ENCODE data around the gene LRIG1.

The LRIG1 gene

DNA sequence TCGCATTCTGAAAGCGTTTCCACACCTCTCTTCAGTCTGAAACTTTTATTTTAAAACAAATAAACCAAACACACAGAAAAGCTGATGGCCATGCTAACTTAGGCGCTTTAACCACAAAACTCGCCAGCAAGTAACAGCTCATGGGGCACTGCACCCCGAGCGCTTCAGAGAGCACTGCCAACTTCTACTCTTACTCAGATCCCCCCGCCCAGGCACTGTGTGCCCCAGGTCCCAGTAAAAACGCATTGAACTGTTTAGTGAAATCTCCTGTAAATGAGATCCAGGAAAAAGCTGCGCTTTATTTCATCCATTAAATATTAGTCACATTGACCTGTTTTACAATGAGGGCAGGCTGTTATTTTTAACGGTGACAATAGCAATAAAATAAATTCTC, 99.7 kb downstream of the LRIG1 start:
- intact Hi-C loops (cut with DNase I) = no loop called here
- peak in 5 of 42 donors; percentile 10 to 63 (median 23) for DNase-seq

GRCh38 chr3:66400411-66401156, 100.2 kb downstream of the LRIG1 start:
- intact Hi-C loops (cut with DNase I) = no loop called here
- peak in 6 of 42 donors; percentile 16 to 50 (median 37) for DNase-seq

- intact Hi-C loops (cut with DNase I) = no loop called here
- DNase-seq = peak in 4 of 42 donors; percentile 22 to 26 (median 24)
Observed at GRCh38 chr3:66399529-66400232, 101.1 kb downstream of the LRIG1 start.

GRCh38 chr3:66398228-66399025, 102.4 kb downstream of the LRIG1 start:
- intact Hi-C loops (cut with DNase I) = no loop called here

GRCh38 chr3:66397745-66398144, 103.1 kb downstream of the LRIG1 start:
- intact Hi-C loops (cut with DNase I) = no loop called here
- peak in 2 of 42 donors; percentile 9 to 25 for DNase-seq

More at GRCh38 chr3:66398228-66399025, 102.4 kb downstream of the LRIG1 start:
- DNase-seq = peak in 3 of 42 donors; percentile 22 to 36 (median 34)

DNA sequence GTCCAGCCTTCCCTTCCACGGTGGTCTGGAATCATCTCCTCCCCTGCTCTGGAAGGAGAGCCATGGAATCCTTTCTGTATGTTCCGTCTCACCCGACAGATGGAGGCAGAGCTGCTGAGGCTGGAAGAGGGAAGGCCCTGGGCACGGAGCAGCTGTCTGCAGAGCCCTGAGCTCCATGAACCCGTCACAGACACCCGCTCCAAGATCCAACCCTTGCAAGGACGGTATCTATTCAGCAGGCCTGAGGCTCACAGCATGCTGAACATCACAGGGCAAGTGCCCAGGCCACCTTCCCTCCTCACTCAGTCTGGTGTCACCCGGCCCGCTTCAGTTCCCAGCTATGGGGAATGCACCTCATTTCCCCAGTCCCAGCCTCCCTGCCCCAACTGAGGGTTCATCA, 103.9 kb downstream of the LRIG1 start:
- DNase-seq = peak in 3 of 42 donors; percentile 8 to 34 (median 24)
- intact Hi-C loops (cut with DNase I) = no loop called here

DNA sequence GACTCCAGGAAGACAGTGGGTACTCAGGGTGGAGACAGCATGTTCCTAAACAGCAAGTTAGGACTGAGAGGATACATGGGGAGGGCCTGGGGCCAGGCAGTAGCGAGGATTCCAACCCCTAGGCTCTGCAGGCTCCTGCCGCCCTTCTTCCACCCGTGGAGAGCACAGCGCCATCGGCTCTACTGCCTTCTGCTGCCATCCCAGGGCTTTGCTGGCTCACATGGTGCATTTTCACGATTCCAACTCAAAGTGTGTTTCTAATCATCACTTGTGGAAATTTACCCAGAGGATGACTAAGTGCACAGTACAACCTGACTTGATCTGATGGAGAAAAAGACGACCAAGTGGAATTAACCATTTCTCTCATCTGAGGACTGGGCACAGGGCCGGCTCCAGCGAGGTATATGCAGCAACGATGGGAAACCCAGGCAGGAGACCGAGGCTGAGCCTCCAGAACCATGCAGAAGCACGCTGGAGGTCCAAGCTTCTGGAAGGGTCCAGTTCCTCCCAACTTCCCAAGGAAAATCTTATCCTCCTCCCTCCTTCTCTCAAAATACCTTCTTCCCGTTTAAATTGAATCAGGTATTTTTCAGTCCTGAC, 104.6 kb downstream of the LRIG1 start:
- peak in 4 of 42 donors; percentile 6 to 22 (median 16) for DNase-seq
- intact Hi-C loops (cut with DNase I) = no loop called here

GRCh38 chr3:66395635-66396034, 105.2 kb downstream of the LRIG1 start:
- intact Hi-C loops (cut with DNase I) = no loop called here
- DNase-seq = peak in 5 of 42 donors; percentile 7 to 31 (median 20)

DNA sequence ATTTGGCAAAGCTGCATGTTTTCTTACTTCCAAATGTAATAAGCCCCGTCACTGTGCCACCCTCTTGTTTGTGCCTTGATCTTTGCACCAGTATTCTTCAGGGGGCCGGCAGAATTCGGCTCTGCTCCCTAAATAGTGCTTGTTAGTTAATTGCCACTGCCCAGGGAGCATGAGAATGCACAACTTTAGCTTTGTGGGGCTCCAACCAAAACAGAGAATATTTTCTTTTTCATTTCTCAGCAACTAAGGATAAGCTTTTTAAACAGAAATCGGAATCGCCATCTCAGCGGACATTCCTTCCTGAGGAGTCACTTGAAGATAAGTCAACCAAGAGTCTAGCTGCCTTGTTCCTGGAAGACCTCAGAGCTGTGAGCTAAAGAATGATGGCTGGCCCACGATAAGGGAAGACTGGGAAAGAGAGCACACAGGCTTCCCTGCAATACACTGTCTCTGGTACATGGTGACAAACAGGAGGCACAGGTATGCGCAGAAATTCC, 106.0 kb downstream of the LRIG1 start:
- DNase-seq = peak in 3 of 42 donors; percentile 3 to 30 (median 15)
- intact Hi-C loops (cut with DNase I) = no loop called here

DNA sequence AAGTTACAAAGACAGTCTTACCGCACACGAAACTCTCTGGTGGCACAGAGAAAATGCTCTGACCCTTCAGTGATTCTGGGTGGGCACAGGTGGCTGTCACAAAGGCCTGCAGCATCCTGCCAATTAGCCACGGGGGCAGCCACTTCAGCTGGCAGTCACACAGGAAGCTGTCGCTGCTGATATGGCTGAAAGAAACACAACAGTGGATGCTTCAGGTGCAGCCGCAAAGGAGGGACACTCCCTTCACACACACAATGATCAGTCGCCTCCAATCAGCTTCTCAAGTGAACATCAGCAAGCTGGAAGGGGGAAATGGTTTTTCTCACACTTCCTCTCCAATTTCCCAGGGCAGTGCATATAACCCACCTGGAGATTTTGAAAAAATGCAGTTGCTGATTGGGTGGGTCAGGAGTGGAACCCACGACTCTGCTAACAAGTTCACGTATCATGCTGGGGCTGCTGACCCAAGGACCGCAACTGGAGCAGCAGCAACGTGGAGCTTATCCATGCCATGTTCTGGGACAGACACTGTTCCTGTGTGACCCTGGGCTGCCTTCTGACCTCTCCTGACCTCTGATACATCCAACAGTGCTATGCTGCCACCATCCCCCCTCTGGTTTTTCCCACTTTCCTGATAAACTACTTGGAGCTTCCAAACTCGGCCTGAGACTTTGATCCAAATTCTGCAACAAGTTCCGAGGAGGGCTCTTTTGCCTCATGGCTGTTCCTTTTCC, 106.6 kb downstream of the LRIG1 start:
- peak in 4 of 42 donors; percentile 12 to 36 (median 27) for DNase-seq
- intact Hi-C loops (cut with DNase I) = no loop called here

DNA sequence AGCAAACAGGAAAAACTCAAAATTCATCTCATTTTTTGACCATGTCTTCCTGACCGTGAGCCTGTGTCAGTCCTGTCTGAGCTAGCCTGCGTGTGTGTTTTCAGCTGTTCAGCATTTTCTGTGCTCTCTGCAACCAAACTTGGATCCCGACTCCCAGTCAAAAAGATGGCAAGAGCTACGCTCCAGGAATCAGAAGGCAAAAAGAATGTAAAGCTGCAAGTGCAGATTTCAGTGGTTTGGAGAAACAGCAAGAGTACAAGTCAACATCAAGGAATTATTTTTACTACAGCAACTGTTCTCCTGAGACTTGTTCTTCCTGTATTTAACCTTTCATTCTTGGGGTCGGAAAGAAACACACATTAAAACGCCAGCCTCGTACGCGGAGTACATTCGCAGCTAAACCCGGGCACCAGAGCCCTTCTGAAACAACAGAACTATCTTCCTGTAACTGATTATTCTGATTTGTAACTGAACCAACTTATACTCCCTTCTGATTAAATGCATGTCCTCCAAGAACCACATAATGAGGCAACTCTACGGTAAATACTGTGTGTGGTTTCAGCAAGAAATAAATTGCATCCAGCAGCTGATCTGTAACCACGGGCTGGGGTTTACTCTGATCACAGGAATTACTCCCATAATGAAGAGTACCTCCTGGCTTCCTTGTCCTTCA, 107.4 kb downstream of the LRIG1 start:
- intact Hi-C loops (cut with DNase I) = no loop called here
- peak in 4 of 42 donors; percentile 7 to 34 (median 16) for DNase-seq

DNA sequence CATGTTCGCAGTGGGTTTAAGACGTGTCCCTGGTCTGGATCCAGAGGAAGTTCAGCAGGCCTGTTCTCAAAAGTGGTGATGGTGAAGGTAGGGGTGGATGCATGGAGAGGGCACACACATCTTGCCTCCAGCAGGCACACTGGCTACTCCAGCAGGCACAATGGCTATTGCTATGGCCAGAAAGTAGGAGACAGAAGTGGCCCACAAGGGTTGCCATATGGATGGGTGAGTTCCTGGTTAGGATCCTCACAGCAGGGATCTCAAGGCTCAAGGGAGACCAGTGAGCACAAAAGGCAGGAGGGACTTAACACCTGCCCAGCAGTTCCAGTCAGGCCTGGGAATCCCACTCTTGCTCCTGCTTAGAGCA, 107.9 kb downstream of the LRIG1 start:
- intact Hi-C loops (cut with DNase I) = no loop called here
- DNase-seq = peak in 2 of 42 donors; percentile 8 to 15

- intact Hi-C loops (cut with DNase I) = no loop called here
- DNase-seq = peak in 2 of 42 donors; percentile 9 to 18
Observed at GRCh38 chr3:66392512-66392911, 108.3 kb downstream of the LRIG1 start.

DNA sequence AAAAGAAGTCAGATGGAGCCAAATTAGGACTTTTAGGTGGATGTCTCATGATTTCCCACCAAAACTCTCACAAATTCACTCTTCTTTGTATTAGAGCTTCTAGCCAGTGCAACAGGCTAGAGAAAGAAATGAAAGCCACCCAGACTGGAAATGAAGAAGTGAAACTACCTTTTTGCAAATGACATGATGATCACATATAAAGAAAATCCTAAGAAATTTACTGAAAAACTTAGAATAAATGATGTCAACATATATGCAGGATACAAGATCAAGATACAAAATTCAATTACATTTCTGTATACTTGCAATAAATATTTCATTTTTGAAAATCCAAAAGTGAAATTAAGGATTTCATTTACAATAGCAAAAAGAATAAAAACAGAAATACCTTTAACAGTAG, 110.8 kb downstream of the LRIG1 start:
- DNase-seq = no peak
- intact Hi-C loops (cut with DNase I) = no loop called here

DNA sequence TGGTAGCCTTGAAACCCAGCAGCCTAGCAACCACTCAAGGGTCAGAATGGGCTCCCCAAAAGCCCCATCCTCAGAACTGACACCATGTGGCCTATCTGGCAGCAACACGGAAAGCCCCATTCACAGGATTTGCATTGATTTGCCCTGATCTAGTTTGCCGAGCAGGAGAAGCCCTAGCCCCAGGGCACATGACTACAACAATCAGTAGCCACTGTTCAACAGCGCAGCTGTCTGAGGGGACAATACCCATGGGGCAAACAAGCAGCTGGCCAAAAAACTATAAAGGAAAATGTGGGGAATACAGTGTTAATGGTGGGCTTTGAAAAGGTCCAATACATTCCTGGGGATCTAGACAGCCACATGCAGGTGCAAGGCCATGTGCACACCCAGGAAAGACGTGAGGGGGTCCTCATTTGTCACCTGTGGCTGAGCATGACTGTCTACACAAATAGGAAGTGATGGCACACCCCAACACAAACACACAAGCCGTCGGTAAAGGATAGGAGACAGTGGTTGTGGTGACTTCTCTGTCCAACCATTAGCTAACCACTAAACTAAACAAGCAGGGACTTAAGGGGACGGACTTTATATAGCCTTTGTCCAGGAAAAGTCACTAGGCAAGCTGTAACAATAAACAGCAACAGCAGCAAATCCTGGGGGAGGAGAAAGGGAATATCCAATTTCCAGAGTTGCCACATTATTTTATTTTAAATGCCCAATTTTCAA, 113.7 kb downstream of the LRIG1 start:
- DNase-seq = peak in 30 of 42 donors; percentile 26 to 81 (median 58)
- intact Hi-C loops (cut with DNase I) = no loop called here

GRCh38 chr3:66386011-66386924, 114.6 kb downstream of the LRIG1 start:
- DNase-seq = peak in 1 of 42 donors; percentile 40
- intact Hi-C loops (cut with DNase I) = no loop called here
